ENCODE data around the gene TBC1D5. TPM values are rescaled to one million over a fixed set of nuclear protein-coding genes. Genes with fewer than 3 reads are reported as not detected.

TBC1D5 gene
- total RNA-seq, 1 experiment from 2014 or later: 33.9 TPM

- intact Hi-C loops (cut with micrococcal nuclease): no loop called here
- RAD21 ChIA-PET (ENCODE audit: low non-redundant PET in 1 of 2, low total read pairs in 2 of 2, uncharacterized antibody in 2 of 2, unreplicated experiment in 2 of 2): no interaction called here
- H3K79me2 ChIP-seq (ENCODE audit: insufficient read depth, low read length): no peaks in the 10 kb centered on the region
- DNase-seq (ENCODE audit: low read depth, low spot score) (no peak), ATAC-seq (no peak)
- H2AFZ ChIP-seq (ENCODE audit: low read depth, low read length, poor library complexity, severe bottlenecking): no peak overlapping the region
- H3K9me2 ChIP-seq (ENCODE audit: insufficient read depth): no peaks in the 10 kb centered on the region
- no peak overlapping the region for H3K4me3 ChIP-seq (replicated peaks in 1 of 2; ENCODE audit: low read depth in 1 of 2, low read length in 2 of 2)
- H3K27me3 ChIP-seq (ENCODE audit: insufficient read depth, low read length): no peaks in the 10 kb centered on the region
- POLR2A ChIA-PET: no interaction called here
- H3K9me3 ChIP-seq (ENCODE audit: control insufficient read depth in 1 of 2, insufficient read depth in 1 of 2, low read depth in 1 of 2, low read length in 2 of 2): no peaks in the 10 kb centered on the region
- CTCF ChIA-PET: no interaction called here
- H3K4me1 ChIP-seq (ENCODE audit: control insufficient read depth in 1 of 2, insufficient read depth in 2 of 2, low read length in 2 of 2): no peaks in the 10 kb centered on the region
- peaks cover 2% of the 10 kb centered on the region; the same call in 1 of the 2 replicates for H4K20me1 ChIP-seq (ENCODE audit: insufficient read depth)
- TF ChIP-seq FOSL1 (IDR thresholded peaks at IDR 0.05; ENCODE audit: low read depth) (no peak), EZH2phosphoT487 (IDR thresholded peaks at IDR 0.05; ENCODE audit: borderline replicate concordance) (no peak), POLR2AphosphoS5 (IDR thresholded peaks at IDR 0.05; ENCODE audit: low read depth, low read length) (no peak), EZH2 (IDR thresholded peaks at IDR 0.05) (no peak), POLR2A (IDR thresholded peaks at IDR 0.05; ENCODE audit: borderline replicate concordance, extremely low read depth, insufficient read depth, insufficient read length) (no peak), CTCF (IDR thresholded peaks at IDR 0.05 in 2 of 3, conservative IDR thresholded peaks at IDR 0.05 in 1 of 3; ENCODE audit: borderline replicate concordance in 1 of 3, insufficient read depth in 1 of 3, low read depth in 2 of 3, low read length in 2 of 3) (no peak), CEBPB (IDR thresholded peaks at IDR 0.05; ENCODE audit: low read depth) (no peak), ZFX (IDR thresholded peaks at IDR 0.05) (no peak), CBX3 (IDR thresholded peaks at IDR 0.05; ENCODE audit: low read depth) (no peak)
- no peak overlapping the region for H3K27ac ChIP-seq (ENCODE audit: low read depth, low read length)
- no peak overlapping the region for H3K9ac ChIP-seq (ENCODE audit: low read length)
- no peaks in the 10 kb centered on the region for H3K36me3 ChIP-seq (ENCODE audit: control insufficient read depth in 1 of 2, insufficient read depth in 2 of 2, low read length in 2 of 2)
- BruUV-seq (replicated peaks): no TSS peak
- no peak overlapping the region for H3K4me2 ChIP-seq (ENCODE audit: low read length)
These were observed 385.3 kb downstream of the TBC1D5 start for GRCh38 chr3:17357035-17357710.

- no peak for ATAC-seq
- peaks cover 2% of the 10 kb centered on the region; the same call in 1 of the 2 replicates for H4K20me1 ChIP-seq (ENCODE audit: insufficient read depth)
- no TSS peak for BruUV-seq (replicated peaks)
- intact Hi-C loops (cut with micrococcal nuclease): no loop called here
- no peaks in the 10 kb centered on the region for H3K4me1 ChIP-seq (ENCODE audit: control insufficient read depth in 1 of 2, insufficient read depth in 2 of 2, low read length in 2 of 2)
- no peaks in the 10 kb centered on the region for H3K9me3 ChIP-seq (ENCODE audit: control insufficient read depth in 1 of 2, insufficient read depth in 1 of 2, low read depth in 1 of 2, low read length in 2 of 2)
- ChIA-PET CTCF (no interaction called here), RAD21 (ENCODE audit: low non-redundant PET in 1 of 2, low total read pairs in 2 of 2, uncharacterized antibody in 2 of 2, unreplicated experiment in 2 of 2) (no interaction called here), POLR2A (no interaction called here)
- H3K27me3 ChIP-seq (ENCODE audit: insufficient read depth, low read length): no peaks in the 10 kb centered on the region
- no peak overlapping the region for H3K4me2 ChIP-seq (ENCODE audit: low read length)
- DNase-seq (ENCODE audit: low read depth, low spot score): no peak
- H3K27ac ChIP-seq (ENCODE audit: low read depth, low read length): no peak overlapping the region
- H3K4me3 ChIP-seq (replicated peaks in 1 of 2; ENCODE audit: low read depth in 1 of 2, low read length in 2 of 2): no peak overlapping the region
- H3K79me2 ChIP-seq (ENCODE audit: insufficient read depth, low read length): no peaks in the 10 kb centered on the region
- no peak overlapping the region for H2AFZ ChIP-seq (ENCODE audit: low read depth, low read length, poor library complexity, severe bottlenecking)
- H3K9ac ChIP-seq (ENCODE audit: low read length): no peak overlapping the region
- H3K36me3 ChIP-seq (ENCODE audit: control insufficient read depth in 1 of 2, insufficient read depth in 2 of 2, low read length in 2 of 2): no peaks in the 10 kb centered on the region
- H3K9me2 ChIP-seq (ENCODE audit: insufficient read depth): no peaks in the 10 kb centered on the region
- TF ChIP-seq POLR2AphosphoS5 (IDR thresholded peaks at IDR 0.05; ENCODE audit: low read depth, low read length) (no peak), JUND (IDR thresholded peaks at IDR 0.05) (no peak), TCF7L2 (IDR thresholded peaks at IDR 0.05; ENCODE audit: borderline replicate concordance, extremely low read depth, insufficient read depth, insufficient read length) (no peak), ATF3 (IDR thresholded peaks at IDR 0.05) (no peak), RAD21 (IDR thresholded peaks at IDR 0.05; ENCODE audit: low read depth) (no peak), ZFX (IDR thresholded peaks at IDR 0.05) (no peak), SRF (IDR thresholded peaks at IDR 0.05; ENCODE audit: low read depth) (no peak), CEBPB (IDR thresholded peaks at IDR 0.05; ENCODE audit: low read depth) (no peak), SIN3A (IDR thresholded peaks at IDR 0.05; ENCODE audit: low read depth) (no peak), YY1 (IDR thresholded peaks at IDR 0.05; ENCODE audit: extremely low read depth, insufficient replicate concordance, low read depth, low read length) (no peak), ELF1 (IDR thresholded peaks at IDR 0.05; ENCODE audit: borderline replicate concordance, low read depth) (no peak), FOSL1 (IDR thresholded peaks at IDR 0.05; ENCODE audit: low read depth) (no peak)
These were observed 385.8 kb downstream of the TBC1D5 start for GRCh38 chr3:17356585-17356984.

Measured in HCT116 (cell line).